Tibial artery (tissue), 4 donors: Measurements from ENCODE around the gene CR1.

ENCODE experiments used
- DNase-seq, 2 donors: peaks; one replicate each; pipeline ENCODE4 v3.0.0-alpha.2; 2019
- H3K27ac ChIP-seq, 2 donors: fragments of 200-600 bp; sonication (generic) in 1 of 2; 1 replicate in 1 of 2; 2 replicates in 1 of 2; pipeline ENCODE4 v1.5.1; 2018 to 2019; ENCODE audit warnings: mild to moderate bottlenecking in 1 of 2
- H3K27me3 ChIP-seq, 2 donors: fragments of 200-600 bp; sonication (generic) in 1 of 2; one replicate each; pipeline versions ENCODE4 v1.5.1 to v1.6.0; 2016 to 2019
- H3K36me3 ChIP-seq, 3 donors: fragments of 200-600 bp; sonication (generic) in 2 of 3; one replicate each; pipeline ENCODE4 v1.5.1; 2016 to 2019; ENCODE audit warnings: mild to moderate bottlenecking in 2 of 3
- H3K4me1 ChIP-seq, 4 donors: fragments of 200-600 bp; sonication (generic) in 2 of 4; 1 replicate in 3 of 4; 2 replicates in 1 of 4; pipeline ENCODE4 v1.5.1; 2016 to 2019
- H3K4me3 ChIP-seq, 2 donors: fragments of 200-600 bp; sonication (generic) in 1 of 2; 1 replicate in 1 of 2; 2 replicates in 1 of 2; pipeline ENCODE4 v1.5.1; 2018 to 2019; ENCODE audit warnings: mild to moderate bottlenecking in 2 of 2
- H3K9me3 ChIP-seq, 3 donors: fragments of 200-600 bp; sonication (generic) in 1 of 3; one replicate each; pipeline ENCODE4 v1.5.1; 2016 to 2019
- CTCF ChIP-seq, 2 experiments: fragments of 200-600 bp in 1 of 2; fragments of 450-650 bp in 1 of 2; IDR thresholded peaks; one replicate each; pipeline ENCODE4 v1.5.1; 2017 to 2019; ENCODE audit warnings: antibody characterized with exemption in 2 of 2, mild to moderate bottlenecking in 1 of 2, moderate library complexity in 1 of 2
- intact Hi-C: fragments of 100-400 bp; cut with DNase I; formaldehyde crosslinking; loops from one replicate; pipeline ENCODE4 v1.15.0; 2023; ENCODE audit warnings: low total_unique reads

CR1 gene

GRCh38 chr1:207495801-207496792, at the start of gene CR1:
Gene CR1, plus strand, starts transcription at chr1:207496157. Its CDS starts 111 bp downstream, at chr1:207496268.
- H3K4me1 ChIP-seq = peaks cover 0 to 8% (median 3%) of the 10 kb centered on the region in 4 donors
- H3K27ac ChIP-seq = no peak within 1 kb of the TSS
- peak within 1 kb of the TSS; percentile 25 to 33 for H3K4me3 ChIP-seq
- H3K9me3 ChIP-seq = no peaks in the 10 kb centered on the region
- no peak for TF ChIP-seq CTCF (IDR thresholded peaks at IDR 0.05)
- intact Hi-C loops = no loop called here
- DNase-seq = peak; percentile 32 to 68
- no peaks in the 10 kb centered on the region for H3K36me3 ChIP-seq
- peaks cover 0 to 42% of the 10 kb centered on the region in 2 donors for H3K27me3 ChIP-seq

- no peak for TF ChIP-seq CTCF (IDR thresholded peaks at IDR 0.05)
- no peak for DNase-seq
- H3K27me3 ChIP-seq = peaks cover 0 to 42% of the 10 kb centered on the region in 2 donors
- peaks cover 0 to 10% (median 10%) of the 10 kb centered on the region in 4 donors for H3K4me1 ChIP-seq
- no peaks in the 10 kb centered on the region for H3K36me3 ChIP-seq
- H3K9me3 ChIP-seq = no peaks in the 10 kb centered on the region
- intact Hi-C loops = no loop called here
- H3K4me3 ChIP-seq = no peak overlapping the region
- no peak overlapping the region for H3K27ac ChIP-seq
Observed at GRCh38 chr1:207453710-207454045, 42.3 kb upstream of the CR1 start.

GRCh38 chr1:207454046-207454964, 41.7 kb upstream of the CR1 start, which contains the start of gene CR2:
Gene CR2, plus strand, starts transcription at chr1:207454328. Its CDS starts 91 bp downstream, at chr1:207454419.
- H3K4me1 ChIP-seq = peaks cover 0 to 10% (median 10%) of the 10 kb centered on the region in 4 donors
- DNase-seq = peak; percentile 20 to 62
- peaks cover 0 to 42% of the 10 kb centered on the region in 2 donors for H3K27me3 ChIP-seq
- no peak within 1 kb of the TSS for H3K27ac ChIP-seq
- no peaks in the 10 kb centered on the region for H3K9me3 ChIP-seq
- peak within 1 kb of the TSS; percentile 13 to 45 for H3K4me3 ChIP-seq
- H3K36me3 ChIP-seq = no peaks in the 10 kb centered on the region
- TF ChIP-seq CTCF (IDR thresholded peaks at IDR 0.05) = no peak
- intact Hi-C loops = no loop called here

DNA sequence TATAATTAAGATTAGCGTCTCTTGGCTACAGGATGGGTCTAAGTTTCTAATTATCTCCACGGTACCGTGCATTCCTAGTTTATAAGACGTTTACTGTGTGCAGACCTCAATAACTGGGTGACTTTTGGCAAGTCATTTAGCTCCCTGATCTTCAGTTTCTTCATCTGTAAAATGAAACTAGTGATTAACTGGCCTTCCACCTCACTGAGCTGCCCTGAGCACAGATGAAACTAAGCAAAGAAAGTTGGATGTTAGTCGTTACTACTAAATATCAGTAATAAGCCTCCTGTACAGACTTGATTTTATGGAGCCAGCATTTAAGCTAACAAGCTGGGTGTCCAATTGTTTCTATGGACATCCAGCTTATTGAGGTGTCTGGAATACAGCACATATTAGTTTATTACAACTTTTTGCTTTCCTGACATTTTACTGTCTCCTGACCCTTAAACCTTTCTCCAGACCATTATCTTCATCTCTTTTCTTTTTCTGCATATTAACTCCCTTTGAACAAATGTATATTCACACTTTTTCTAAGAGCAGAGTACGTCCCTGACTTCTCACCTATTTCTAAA, 40.7 kb upstream of the CR1 start:
- TF ChIP-seq CTCF (IDR thresholded peaks at IDR 0.05) = no peak
- DNase-seq = no peak
- no peaks in the 10 kb centered on the region for H3K9me3 ChIP-seq
- no peak overlapping the region for H3K27ac ChIP-seq
- peaks cover 0 to 42% of the 10 kb centered on the region in 2 donors for H3K27me3 ChIP-seq
- H3K36me3 ChIP-seq = no peaks in the 10 kb centered on the region
- no peak overlapping the region for H3K4me3 ChIP-seq
- intact Hi-C loops = no loop called here
- H3K4me1 ChIP-seq = peaks cover 0 to 10% (median 10%) of the 10 kb centered on the region in 4 donors

DNA sequence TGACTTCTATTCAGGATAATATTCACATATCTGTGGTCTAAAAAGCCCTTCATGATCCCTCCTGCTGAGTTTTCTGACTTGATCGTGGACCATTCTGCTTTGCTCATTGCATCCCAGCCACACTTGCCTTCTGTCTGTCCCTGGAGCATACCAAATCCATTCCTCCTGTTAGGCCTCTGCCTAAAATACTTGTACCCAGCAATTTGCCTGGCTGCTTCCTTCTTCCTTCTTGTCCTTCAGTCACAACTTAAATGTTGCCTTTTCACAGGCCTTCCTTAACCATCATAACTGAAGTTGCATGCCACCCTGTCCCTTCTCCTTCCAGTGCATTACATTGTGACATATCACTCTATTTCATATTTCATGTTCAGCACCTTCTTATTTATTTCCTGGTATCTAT, 37.5 kb upstream of the CR1 start:
- Histone ChIP-seq H3K27me3 (peaks cover 0 to 29% of the 10 kb centered on the region in 2 donors), H3K4me3 (no peak overlapping the region), H3K9me3 (no peaks in the 10 kb centered on the region), H3K4me1 (peaks cover 0 to 10% (median 10%) of the 10 kb centered on the region in 4 donors), H3K27ac (no peak overlapping the region), H3K36me3 (no peaks in the 10 kb centered on the region)
- TF ChIP-seq CTCF (IDR thresholded peaks at IDR 0.05) = no peak
- no peak for DNase-seq
- intact Hi-C loops = no loop called here
